H1 (cell line): Measurements from ENCODE around the gene KRTAP3-1. TPM values are rescaled to one million over a fixed set of nuclear protein-coding genes. Genes with fewer than 3 reads are reported as not detected.

Experiments
- TAF1 ChIP-seq: IDR thresholded peaks from 2 replicates; pipeline ENCODE4 v1.6.1; 2011; ENCODE audit warnings: mild to moderate bottlenecking, low read depth, low read length
- polyA plus RNA-seq, 7 experiments: library from polyadenylated mRNA; depleted of rRNA in 3 of 7; stranded (reverse) in 5 of 7; unstranded in 2 of 7; fragments of >200 nt in 5 of 7; fragments of 200-250 nt in 2 of 7; gene quantifications; 1 replicate in 5 of 7; 2 replicates in 1 of 7; 4 replicates in 1 of 7; pipeline versions ENCODE4 v1.2.1 to v1.2.3, GENCODE V29; 2011 to 2013; ENCODE audit warnings: missing spikeins in 2 of 7, mixed read lengths in 2 of 7
- total RNA-seq: library from RNA; stranded (reverse); fragmentation: NEBNext Ultra II Directional; extraction: Animal tissue kit (Norgen Biotek cat#: 25700); gene quantifications from 2 replicates; pipeline ENCODE4 v1.2.1, GENCODE V29; 2021
- TF ChIP-seq, protein P1 (sequence below): IDR thresholded peaks from 2 replicates; pipeline ENCODE4 v1.6.1; 2011; ENCODE audit warnings: low read length, improper control_type of control experiment

KRTAP3-1 gene
- total and polyA plus RNA-seq, 2 of the 8 experiments (the other 6 are each of a cell fraction or from before 2014, with no cell fraction given): not detected

DNA sequence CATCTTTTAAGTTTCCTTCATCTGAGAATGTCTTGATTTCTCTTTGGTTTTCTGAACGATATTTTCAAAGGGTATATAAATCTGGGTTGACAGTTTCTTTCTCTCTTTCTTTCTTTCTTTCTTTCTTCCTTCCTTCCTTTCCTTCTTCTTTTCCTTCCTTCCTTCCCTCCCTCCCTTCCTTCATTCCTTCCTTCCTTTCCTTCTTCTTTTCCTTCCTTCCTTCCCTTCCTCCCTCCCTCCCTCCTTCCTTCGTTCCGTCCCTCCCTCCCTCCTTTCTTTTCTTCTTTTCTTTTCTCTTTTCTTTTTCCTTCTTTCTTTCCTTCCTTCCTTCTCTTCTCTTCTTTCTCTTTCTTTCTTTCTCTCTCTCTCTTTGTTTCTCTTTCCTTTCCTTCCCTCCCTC, 34.6 kb downstream of the KRTAP3-1 start (continued):
- TF ChIP-seq TAF1: no peak
- TF ChIP-seq, protein P1, sequence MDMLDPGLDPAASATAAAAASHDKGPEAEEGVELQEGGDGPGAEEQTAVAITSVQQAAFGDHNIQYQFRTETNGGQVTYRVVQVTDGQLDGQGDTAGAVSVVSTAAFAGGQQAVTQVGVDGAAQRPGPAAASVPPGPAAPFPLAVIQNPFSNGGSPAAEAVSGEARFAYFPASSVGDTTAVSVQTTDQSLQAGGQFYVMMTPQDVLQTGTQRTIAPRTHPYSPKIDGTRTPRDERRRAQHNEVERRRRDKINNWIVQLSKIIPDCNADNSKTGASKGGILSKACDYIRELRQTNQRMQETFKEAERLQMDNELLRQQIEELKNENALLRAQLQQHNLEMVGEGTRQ: no peak
